ENCODE data around the gene PPIP5K1. TPM values are rescaled to one million over a fixed set of nuclear protein-coding genes. Genes with fewer than 3 reads are reported as not detected.
"Not testable (repeated sequence)": the region's sequence is repeated elsewhere in the genome, so short reads cannot be mapped to it uniquely, and the experiment has no call there.

PPIP5K1 gene
- total RNA-seq (2014; rRNA removed; shearing (Covaris generic); ENCODE audit: low replicate concordance) = 4.5 and 17.6 TPM in 2 replicates

GRCh38 chr15:43589778-43590466, at the start of gene PPIP5K1:
Gene PPIP5K1 (minus strand): TSS chr15:43590208. CDS start chr15:43584504, 5,704 bp downstream.
- in situ Hi-C loops (cut with HindIII; ENCODE audit: low pct_unique_long_range_greater_than_20kb, low sequenced_read_pairs); DNase-seq (ENCODE audit: low read depth): not testable (repeated sequence)

- DNase-seq (ENCODE audit: low read depth); in situ Hi-C loops (cut with HindIII; ENCODE audit: low pct_unique_long_range_greater_than_20kb, low sequenced_read_pairs): not testable (repeated sequence)
These were observed 48.6 kb upstream of the PPIP5K1 start for GRCh38 chr15:43638464-43639204.

GRCh38 chr15:43626937-43627336, 36.9 kb upstream of the PPIP5K1 start:
- DNase-seq (ENCODE audit: low read depth); in situ Hi-C loops (cut with HindIII; ENCODE audit: low pct_unique_long_range_greater_than_20kb, low sequenced_read_pairs): not testable (repeated sequence)

GRCh38 chr15:43625106-43625505, 35.1 kb upstream of the PPIP5K1 start:
- DNase-seq (ENCODE audit: low read depth) = no peak
- in situ Hi-C loops (cut with HindIII; ENCODE audit: low pct_unique_long_range_greater_than_20kb, low sequenced_read_pairs) = no loop called here

- DNase-seq (ENCODE audit: low read depth) = peak; percentile 66
- in situ Hi-C loops (cut with HindIII; ENCODE audit: low pct_unique_long_range_greater_than_20kb, low sequenced_read_pairs) = not testable (repeated sequence)
These were observed 32.2 kb upstream of the PPIP5K1 start for GRCh38 chr15:43622068-43622799.

GRCh38 chr15:43618700-43619099, 28.7 kb upstream of the PPIP5K1 start, which contains the start of gene STRC:
Gene STRC (minus strand): TSS chr15:43618800. CDS start chr15:43618722, 78 bp downstream.
- DNase-seq (ENCODE audit: low read depth); in situ Hi-C loops (cut with HindIII; ENCODE audit: low pct_unique_long_range_greater_than_20kb, low sequenced_read_pairs): not testable (repeated sequence)

- in situ Hi-C loops (cut with HindIII; ENCODE audit: low pct_unique_long_range_greater_than_20kb, low sequenced_read_pairs); DNase-seq (ENCODE audit: low read depth): not testable (repeated sequence)
These were observed 27.7 kb upstream of the PPIP5K1 start for GRCh38 chr15:43617750-43618149.

- peak; percentile 67 for DNase-seq (ENCODE audit: low read depth)
- in situ Hi-C loops (cut with HindIII; ENCODE audit: low pct_unique_long_range_greater_than_20kb, low sequenced_read_pairs) = not testable (repeated sequence)
These were observed 12.2 kb upstream of the PPIP5K1 start for GRCh38 chr15:43602233-43602632.

GRCh38 chr15:43600200-43600599, 10.2 kb upstream of the PPIP5K1 start:
- in situ Hi-C loops (cut with HindIII; ENCODE audit: low pct_unique_long_range_greater_than_20kb, low sequenced_read_pairs); DNase-seq (ENCODE audit: low read depth): not testable (repeated sequence)

- in situ Hi-C loops (cut with HindIII; ENCODE audit: low pct_unique_long_range_greater_than_20kb, low sequenced_read_pairs); DNase-seq (ENCODE audit: low read depth): not testable (repeated sequence)
These were observed 9.1 kb upstream of the PPIP5K1 start for GRCh38 chr15:43599131-43599530.

GRCh38 chr15:43593328-43594190, 3.6 kb upstream of the PPIP5K1 start, which contains the start of gene CKMT1B:
Gene CKMT1B (plus strand): TSS chr15:43594027. CDS start chr15:43594219, 192 bp downstream.
- DNase-seq (ENCODE audit: low read depth); in situ Hi-C loops (cut with HindIII; ENCODE audit: low pct_unique_long_range_greater_than_20kb, low sequenced_read_pairs): not testable (repeated sequence)

- DNase-seq (ENCODE audit: low read depth); in situ Hi-C loops (cut with HindIII; ENCODE audit: low pct_unique_long_range_greater_than_20kb, low sequenced_read_pairs): not testable (repeated sequence)
These were observed 2.8 kb upstream of the PPIP5K1 start for GRCh38 chr15:43592841-43593240.

GRCh38 chr15:43574607-43575006, 15.4 kb downstream of the PPIP5K1 start:
- in situ Hi-C loops (cut with HindIII; ENCODE audit: low pct_unique_long_range_greater_than_20kb, low sequenced_read_pairs); DNase-seq (ENCODE audit: low read depth): not testable (repeated sequence)

- DNase-seq (ENCODE audit: low read depth); in situ Hi-C loops (cut with HindIII; ENCODE audit: low pct_unique_long_range_greater_than_20kb, low sequenced_read_pairs): not testable (repeated sequence)
These were observed 23.4 kb downstream of the PPIP5K1 start for GRCh38 chr15:43566615-43567014.

GRCh38 chr15:43563793-43564192, 26.2 kb downstream of the PPIP5K1 start:
- DNase-seq (ENCODE audit: low read depth); in situ Hi-C loops (cut with HindIII; ENCODE audit: low pct_unique_long_range_greater_than_20kb, low sequenced_read_pairs): not testable (repeated sequence)

GRCh38 chr15:43562753-43563152, 27.3 kb downstream of the PPIP5K1 start:
- in situ Hi-C loops (cut with HindIII; ENCODE audit: low pct_unique_long_range_greater_than_20kb, low sequenced_read_pairs); DNase-seq (ENCODE audit: low read depth): not testable (repeated sequence)

- DNase-seq (ENCODE audit: low read depth) = no peak
- in situ Hi-C loops (cut with HindIII; ENCODE audit: low pct_unique_long_range_greater_than_20kb, low sequenced_read_pairs) = no loop called here
These were observed 37.0 kb downstream of the PPIP5K1 start for GRCh38 chr15:43552986-43553385.

Data from Caki2 (cell line).